ENCODE results near the gene NFYB.

Gene NFYB

GRCh38 chr12:104109446-104110271 is 28.4 kb downstream of the NFYB start:
- no peak for DNase-seq

- DNase-seq: peak; percentile 83
These were observed 29.1 kb downstream of the NFYB start for GRCh38 chr12:104108755-104109445.

GRCh38 chr12:104106965-104107364 is 31.0 kb downstream of the NFYB start:
- DNase-seq: no peak

GRCh38 chr12:104105461-104105860 is 32.5 kb downstream of the NFYB start:
- DNase-seq: no peak

- DNase-seq: no peak
These were observed 40.1 kb downstream of the NFYB start for GRCh38 chr12:104097954-104098353.

- DNase-seq: no peak
These were observed 42.7 kb downstream of the NFYB start for GRCh38 chr12:104095289-104095688.

- no peak for DNase-seq
These were observed 43.7 kb downstream of the NFYB start for GRCh38 chr12:104094284-104094683.

- DNase-seq: no peak
These were observed 46.9 kb downstream of the NFYB start for GRCh38 chr12:104091136-104091535.

GRCh38 chr12:104090685-104091084 is 47.3 kb downstream of the NFYB start:
- no peak for DNase-seq

- no peak for DNase-seq
These were observed 54.1 kb downstream of the NFYB start for GRCh38 chr12:104083769-104084475.

GRCh38 chr12:104080764-104081163 is 57.2 kb downstream of the NFYB start:
- no peak for DNase-seq

- no peak for DNase-seq
These were observed 59.0 kb downstream of the NFYB start for GRCh38 chr12:104079024-104079423.

GRCh38 chr12:104073699-104074098 is 64.3 kb downstream of the NFYB start:
- no peak for DNase-seq

GRCh38 chr12:104072099-104072498 is 65.9 kb downstream of the NFYB start:
- DNase-seq: no peak
